GM18511 (cell line): ENCODE data around the gene CLEC3B.
"Not testable (repeated sequence)": the region's sequence is repeated elsewhere in the genome, so short reads cannot be mapped to it uniquely, and the experiment has no call there.

ENCODE experiments used
- ATAC-seq: cut with Tn5 transposase; IDR thresholded peaks from one replicate; pipeline ENCODE4 v1.9.1; 2021; ENCODE audit warnings: mild to moderate bottlenecking, moderate library complexity; ENCODE audit not compliant: unreplicated experiment

Gene CLEC3B

GRCh38 chr3:45026038-45026437, at the start of gene CLEC3B:
Gene CLEC3B (plus strand): TSS chr3:45026303. CDS start chr3:45026363, 60 bp downstream.
- no peak for ATAC-seq

- ATAC-seq = no peak
Measured at GRCh38 chr3:44981220-44981619, 44.9 kb upstream of the CLEC3B start.

GRCh38 chr3:44981751-44982150, 44.4 kb upstream of the CLEC3B start:
- ATAC-seq = no peak

- no peak for ATAC-seq
Measured at GRCh38 chr3:44982817-44983216, 43.3 kb upstream of the CLEC3B start.

- ATAC-seq = no peak
Measured at GRCh38 chr3:44983484-44983941, 42.6 kb upstream of the CLEC3B start.

GRCh38 chr3:44984335-44984734, 41.8 kb upstream of the CLEC3B start:
- ATAC-seq = peak; percentile 61

GRCh38 chr3:44986330-44986729, 39.8 kb upstream of the CLEC3B start:
- ATAC-seq = not testable (repeated sequence)

GRCh38 chr3:44987332-44987731, 38.8 kb upstream of the CLEC3B start:
- no peak for ATAC-seq

GRCh38 chr3:44988073-44988472, 38.0 kb upstream of the CLEC3B start:
- ATAC-seq = no peak

GRCh38 chr3:44989141-44989540, 37.0 kb upstream of the CLEC3B start:
- no peak for ATAC-seq

- ATAC-seq = no peak
Measured at GRCh38 chr3:44989636-44990373, 36.3 kb upstream of the CLEC3B start.

GRCh38 chr3:44991326-44991725, 34.8 kb upstream of the CLEC3B start:
- no peak for ATAC-seq

- ATAC-seq = no peak
Measured at GRCh38 chr3:44992555-44993470, 33.3 kb upstream of the CLEC3B start.

GRCh38 chr3:44993471-44994205, 32.5 kb upstream of the CLEC3B start:
- no peak for ATAC-seq

GRCh38 chr3:44995142-44995770, 30.8 kb upstream of the CLEC3B start:
- no peak for ATAC-seq

- ATAC-seq = peak; percentile 71
Measured at GRCh38 chr3:44996556-44996969, 29.5 kb upstream of the CLEC3B start.

- no peak for ATAC-seq
Measured at GRCh38 chr3:44999782-45000181, 26.3 kb upstream of the CLEC3B start.

- ATAC-seq = no peak
Measured at GRCh38 chr3:45000823-45001222, 25.3 kb upstream of the CLEC3B start.

- no peak for ATAC-seq
Measured at GRCh38 chr3:45001738-45002137, 24.4 kb upstream of the CLEC3B start.

- no peak for ATAC-seq
Measured at GRCh38 chr3:45002139-45002660, 23.9 kb upstream of the CLEC3B start.
